Esophagus muscularis mucosa (tissue), 4 donors: ENCODE data around the gene CDH8. TPM values are rescaled to one million over a fixed set of nuclear protein-coding genes. Genes with fewer than 3 reads are reported as not detected.

Source experiments
- DNase-seq: peaks from one replicate; pipeline ENCODE4 v3.0.0-alpha.2; 2017; ENCODE audit errors: extremely low spot score
- H3K27ac ChIP-seq, 4 donors: fragments of 200-600 bp; sonication (generic); replicated peaks in 1 of 4; 1 replicate in 3 of 4; 2 replicates in 1 of 4; pipeline ENCODE4 v1.5.1; 2016 to 2019; ENCODE audit warnings: mild to moderate bottlenecking in 1 of 4
- H3K27me3 ChIP-seq, 4 donors: fragments of 200-600 bp; sonication (generic); one replicate each; pipeline versions ENCODE4 v1.5.1 to v1.6.0; 2016 to 2019
- H3K36me3 ChIP-seq, 4 donors: fragments of 200-600 bp; sonication (generic); one replicate each; pipeline ENCODE4 v1.5.1; 2016 to 2019
- H3K4me1 ChIP-seq, 4 donors: fragments of 200-600 bp; sonication (generic); one replicate each; pipeline ENCODE4 v1.5.1; 2016 to 2019
- H3K4me3 ChIP-seq, 4 donors: fragments of 200-600 bp; sonication (generic); 1 replicate in 2 of 4; 2 replicates in 2 of 4; pipeline ENCODE4 v1.5.1; 2016 to 2019; ENCODE audit warnings: mild to moderate bottlenecking in 4 of 4, moderate library complexity in 1 of 4
- H3K9me3 ChIP-seq, 4 donors: fragments of 200-600 bp; sonication (generic); 1 replicate in 3 of 4; 2 replicates in 1 of 4; pipeline ENCODE4 v1.5.1; 2016 to 2019
- CTCF ChIP-seq, 3 experiments: fragments of 200-600 bp in 2 of 3; fragments of 450-650 bp in 1 of 3; sonication (generic) in 2 of 3; IDR thresholded peaks; one replicate each; pipeline ENCODE4 v1.5.1; 2017 to 2019; ENCODE audit warnings: antibody characterized with exemption in 3 of 3, mild to moderate bottlenecking in 2 of 3, moderate library complexity in 1 of 3
- EP300 ChIP-seq: sonication (generic); formaldehyde crosslinking; IDR thresholded peaks from one replicate; pipeline ENCODE4 v1.6.1; 2017; ENCODE audit warnings: antibody characterized with exemption
- POLR2A ChIP-seq: fragments of 450-650 bp; IDR thresholded peaks from one replicate; pipeline ENCODE4 v1.6.1; 2017; ENCODE audit warnings: antibody characterized with exemption, moderate library complexity, mild to moderate bottlenecking, low read depth
- POLR2AphosphoS5 ChIP-seq, 2 donors: sonication (generic); formaldehyde crosslinking; IDR thresholded peaks; one replicate each; pipeline ENCODE4 v1.6.1; 2017; ENCODE audit warnings: antibody characterized with exemption in 2 of 2
- WGBS: methylation state at CpG from one replicate; pipeline ENCODE4 v1.1.5; 2018; 5-methylcytosine and 5-hydroxymethylcytosine counted together
- intact Hi-C: fragments of 100-400 bp; cut with DNase I; formaldehyde crosslinking; loops from one replicate; pipeline ENCODE4 v1.15.1; 2023
- total RNA-seq, 4 donors: library from RNA; depleted of rRNA; stranded (reverse); fragments of >200 nt; gene quantifications; one replicate each; pipeline versions ENCODE4 v1.1.0 to v1.2.1, GENCODE V29; 2016

Gene CDH8
- total RNA-seq, 4 donors from 2014 or later, result 0.42 to 3.6 (median 1.9) TPM

- no peak for DNase-seq
- TF ChIP-seq POLR2A (no peak), EP300 (no peak), CTCF (IDR thresholded peaks at IDR 0.05) (no peak), POLR2AphosphoS5 (IDR thresholded peaks at IDR 0.05) (no peak)
- intact Hi-C loops, result no loop called here
- no peaks in the 10 kb centered on the region for H3K27me3 ChIP-seq
- no peaks in the 10 kb centered on the region for H3K36me3 ChIP-seq
- no peak overlapping the region for H3K27ac ChIP-seq
- no peak overlapping the region for H3K4me3 ChIP-seq
- H3K4me1 ChIP-seq, result no peaks in the 10 kb centered on the region
- no peaks in the 10 kb centered on the region for H3K9me3 ChIP-seq
These were observed 390.7 kb downstream of the CDH8 start for GRCh38 chr16:61645561-61645960.

GRCh38 chr16:61644736-61645135 is 391.5 kb downstream of the CDH8 start:
- H3K36me3 ChIP-seq, result no peaks in the 10 kb centered on the region
- intact Hi-C loops, result no loop called here

GRCh38 chr16:61617219-61617783 is 418.9 kb downstream of the CDH8 start:
- Histone ChIP-seq H3K36me3 (no peaks in the 10 kb centered on the region), H3K4me1 (no peaks in the 10 kb centered on the region), H3K27ac (no peak overlapping the region), H3K4me3 (no peak overlapping the region), H3K9me3 (no peaks in the 10 kb centered on the region), H3K27me3 (no peaks in the 10 kb centered on the region)
- intact Hi-C loops, result no loop called here
- TF ChIP-seq CTCF (IDR thresholded peaks at IDR 0.05) (no peak), EP300 (no peak), POLR2A (no peak), POLR2AphosphoS5 (IDR thresholded peaks at IDR 0.05) (no peak)
- no peak for DNase-seq
- 56% methylated on average over 5 of the region's 5 CpGs for WGBS

More at GRCh38 chr16:61644736-61645135, 391.5 kb downstream of the CDH8 start:
- no peak for DNase-seq
- Histone ChIP-seq H3K27me3 (no peaks in the 10 kb centered on the region), H3K9me3 (no peaks in the 10 kb centered on the region), H3K4me3 (no peak overlapping the region), H3K4me1 (no peaks in the 10 kb centered on the region), H3K27ac (no peak overlapping the region)
- WGBS, result 87% methylated on average over 3 of the region's 3 CpGs
- no peak for TF ChIP-seq POLR2AphosphoS5 (IDR thresholded peaks at IDR 0.05)
- no peak for TF ChIP-seq CTCF (IDR thresholded peaks at IDR 0.05)
- no peak for TF ChIP-seq EP300
- TF ChIP-seq POLR2A, result no peak

- no peak for DNase-seq
- TF ChIP-seq CTCF (IDR thresholded peaks at IDR 0.05) (no peak), EP300 (no peak), POLR2AphosphoS5 (IDR thresholded peaks at IDR 0.05) (no peak), POLR2A (no peak)
- no peak overlapping the region for H3K4me3 ChIP-seq
- no peaks in the 10 kb centered on the region for H3K27me3 ChIP-seq
- 90% methylated on average over 2 of the region's 2 CpGs for WGBS
- H3K27ac ChIP-seq, result no peak overlapping the region
- no peaks in the 10 kb centered on the region for H3K4me1 ChIP-seq
- no peaks in the 10 kb centered on the region for H3K36me3 ChIP-seq
- intact Hi-C loops, result no loop called here
- H3K9me3 ChIP-seq, result no peaks in the 10 kb centered on the region
These were observed 420.1 kb downstream of the CDH8 start for GRCh38 chr16:61616088-61616487.

GRCh38 chr16:61611847-61612491 is 424.3 kb downstream of the CDH8 start:
- Histone ChIP-seq H3K27me3 (no peaks in the 10 kb centered on the region), H3K4me1 (no peaks in the 10 kb centered on the region), H3K27ac (no peak overlapping the region), H3K36me3 (no peaks in the 10 kb centered on the region), H3K9me3 (no peaks in the 10 kb centered on the region), H3K4me3 (no peak overlapping the region)
- WGBS, result 86% methylated on average over 4 of the region's 4 CpGs
- DNase-seq, result no peak
- TF ChIP-seq POLR2A (no peak), EP300 (no peak)
- intact Hi-C loops, result no loop called here
